Stomach (tissue), 9 donors: ENCODE measurements around the gene ZNF526. TPM values are rescaled to one million over a fixed set of nuclear protein-coding genes. Genes with fewer than 3 reads are reported as not detected.

Source experiments
- DNase-seq, 2 donors: peaks; one replicate each; pipeline versions ENCODE4 v3.0.0 to v3.0.0-alpha.2; 2013 to 2019
- H3K27ac ChIP-seq, 5 donors: fragments of 200-600 bp in 4 of 5; sonication (generic) in 4 of 5; one replicate each; pipeline ENCODE4 v1.5.1; 2013 to 2019; ENCODE audit warnings: mild to moderate bottlenecking in 1 of 5, moderate library complexity in 1 of 5
- H3K27me3 ChIP-seq, 3 donors: fragments of 200-600 bp; sonication (generic); one replicate each; pipeline ENCODE4 v1.5.1; 2017 to 2019; ENCODE audit warnings: mixed run types in 1 of 3
- H3K36me3 ChIP-seq, 4 donors: fragments of 200-600 bp; sonication (generic); 1 replicate in 3 of 4; 2 replicates in 1 of 4; pipeline ENCODE4 v1.5.1; 2016 to 2019
- H3K4me1 ChIP-seq, 4 donors: fragments of 200-600 bp; sonication (generic); one replicate each; pipeline ENCODE4 v1.5.1; 2016 to 2019
- H3K4me3 ChIP-seq, 4 donors: fragments of 200-600 bp; sonication (generic) in 3 of 4; one replicate each; pipeline ENCODE4 v1.5.1; 2016 to 2019; ENCODE audit warnings: mild to moderate bottlenecking in 1 of 4
- H3K9me3 ChIP-seq, 4 donors: fragments of 200-600 bp; sonication (generic); one replicate each; pipeline ENCODE4 v1.5.1; 2016 to 2019
- CTCF ChIP-seq, 7 experiments: fragments of 450-650 bp in 4 of 7; fragments of 200-600 bp in 3 of 7; sonication (generic) in 3 of 7; IDR thresholded peaks; one replicate each; pipeline ENCODE4 v1.5.1; 2016 to 2019; ENCODE audit warnings: antibody characterized with exemption in 7 of 7, control low read depth in 2 of 7, mild to moderate bottlenecking in 1 of 7
- EP300 ChIP-seq: sonication (generic); formaldehyde crosslinking; IDR thresholded peaks from one replicate; pipeline ENCODE4 v1.6.1; 2017; ENCODE audit warnings: antibody characterized with exemption
- POLR2A ChIP-seq, 4 donors: fragments of 450-650 bp; IDR thresholded peaks; one replicate each; pipeline ENCODE4 v1.6.1; 2016; ENCODE audit warnings: antibody characterized with exemption in 4 of 4, control low read depth in 2 of 4, mild to moderate bottlenecking in 1 of 4, moderate library complexity in 1 of 4
- POLR2AphosphoS5 ChIP-seq, 3 donors: sonication (generic); formaldehyde crosslinking; IDR thresholded peaks; one replicate each; pipeline ENCODE4 v1.6.1; 2016; ENCODE audit warnings: antibody characterized with exemption in 3 of 3
- WGBS, 5 donors: extraction: QIAGEN DNeasy Blood & Tissue Kit in 3 of 5; methylation state at CpG; one replicate each; pipeline versions ENCODE4 v1.1.5 to v1.1.7; 2013 to 2018; 5-methylcytosine and 5-hydroxymethylcytosine counted together
- intact Hi-C: fragments of 100-400 bp; cut with DNase I; formaldehyde crosslinking; loops from one replicate; pipeline ENCODE4 v1.15.1; 2023; ENCODE audit warnings: low total_unique reads
- polyA plus RNA-seq, 3 donors: library from polyadenylated mRNA; stranded (reverse); fragments of 200-250 nt; gene quantifications; one replicate each; pipeline ENCODE4 v1.2.3, GENCODE V29; 2013
- total RNA-seq, 5 donors: library from RNA; depleted of rRNA; stranded (reverse); fragments of >200 nt; gene quantifications; one replicate each; pipeline versions ENCODE4 v1.1.0 to v1.2.3, GENCODE V29; 2014 to 2016
- donor health status: healthy with polysubstance abuse.
- donor health status: Bipolar disorder and iron deficiency.
- donor health status: healthy.

ZNF526 gene
- total and polyA plus RNA-seq, 8 donors: 2.4 to 12.0 (median 4.8) TPM

GRCh38 chr19:42229855-42230351, 9.8 kb downstream of the ZNF526 start:
- TF ChIP-seq POLR2AphosphoS5 (IDR thresholded peaks at IDR 0.05) (no peak), CTCF (IDR thresholded peaks at IDR 0.05) (no peak), POLR2A (IDR thresholded peaks at IDR 0.05) (no peak), EP300 (no peak)
- intact Hi-C loops: no loop called here
- no peak for DNase-seq
- Histone ChIP-seq H3K27ac (peak overlapping the region in 1 of 5 donors; percentile 21), H3K9me3 (no peaks in the 10 kb centered on the region), H3K27me3 (no peaks in the 10 kb centered on the region), H3K4me1 (peaks cover 0 to 16% (median 9%) of the 10 kb centered on the region in 4 donors), H3K4me3 (no peak overlapping the region), H3K36me3 (peaks cover 72 to 100% (median 100%) of the 10 kb centered on the region in 4 donors)
- 54 to 68% (median 57%) methylated on average over 8 of the region's 8 CpGs for WGBS, 5 donors

- Histone ChIP-seq H3K27me3 (no peaks in the 10 kb centered on the region), H3K4me1 (peaks cover 0 to 16% (median 10%) of the 10 kb centered on the region in 4 donors), H3K36me3 (peaks cover 72 to 100% (median 100%) of the 10 kb centered on the region in 4 donors), H3K4me3 (no peak overlapping the region), H3K9me3 (no peaks in the 10 kb centered on the region), H3K27ac (peak overlapping the region in 1 of 5 donors; percentile 21)
- intact Hi-C loops: no loop called here
- TF ChIP-seq EP300 (no peak), POLR2A (IDR thresholded peaks at IDR 0.05) (no peak), CTCF (IDR thresholded peaks at IDR 0.05) (no peak), POLR2AphosphoS5 (IDR thresholded peaks at IDR 0.05) (no peak)
- no peak for DNase-seq
- WGBS, 5 donors: 73 to 83% (median 80%) methylated on average over 4 of the region's 4 CpGs
Measured at GRCh38 chr19:42230571-42230970, 10.5 kb downstream of the ZNF526 start.

- TF ChIP-seq POLR2A (IDR thresholded peaks at IDR 0.05) (no peak), CTCF (IDR thresholded peaks at IDR 0.05) (no peak), POLR2AphosphoS5 (IDR thresholded peaks at IDR 0.05) (no peak), EP300 (no peak)
- peaks cover 70 to 100% (median 100%) of the 10 kb centered on the region in 4 donors for H3K36me3 ChIP-seq
- no peaks in the 10 kb centered on the region for H3K27me3 ChIP-seq
- H3K27ac ChIP-seq: no peak overlapping the region
- no peaks in the 10 kb centered on the region for H3K9me3 ChIP-seq
- intact Hi-C loops: no loop called here
- WGBS, 5 donors: 90 to 97% (median 94%) methylated on average over 10 of the region's 10 CpGs
- no peak overlapping the region for H3K4me3 ChIP-seq
- DNase-seq: no peak
- peaks cover 0 to 19% (median 11%) of the 10 kb centered on the region in 4 donors for H3K4me1 ChIP-seq
Measured at GRCh38 chr19:42232435-42232834, 12.3 kb downstream of the ZNF526 start.

- Histone ChIP-seq H3K4me3 (no peak overlapping the region), H3K4me1 (peaks cover 0 to 19% (median 11%) of the 10 kb centered on the region in 4 donors), H3K36me3 (peaks cover 70 to 100% (median 95%) of the 10 kb centered on the region in 4 donors)
Measured at GRCh38 chr19:42233106-42233505, 13.0 kb downstream of the ZNF526 start.

More at GRCh38 chr19:42233106-42233505, 13.0 kb downstream of the ZNF526 start:
- H3K27ac ChIP-seq: no peak overlapping the region
- no peak for DNase-seq
- intact Hi-C loops: no loop called here
- no peak for TF ChIP-seq EP300
- TF ChIP-seq POLR2A (IDR thresholded peaks at IDR 0.05): no peak
- no peak for TF ChIP-seq CTCF (IDR thresholded peaks at IDR 0.05)
- no peak for TF ChIP-seq POLR2AphosphoS5 (IDR thresholded peaks at IDR 0.05)
- no peaks in the 10 kb centered on the region for H3K27me3 ChIP-seq
- WGBS, 5 donors: 57 to 72% (median 65%) methylated on average over 6 to 7 of the region's 7 CpGs
- H3K9me3 ChIP-seq: no peaks in the 10 kb centered on the region
